GM12878 (cell line): Measurements from ENCODE around the gene P2RY11. TPM values are rescaled to one million over a fixed set of nuclear protein-coding genes. Genes with fewer than 3 reads are reported as not detected.

Experiments used
- ATAC-seq: fragments of 200-7000 bp; cut with Tn5 transposase; 3 replicates; pipeline ENCODE4 v1.9.1; 2020; ENCODE audit warnings: mild to moderate bottlenecking, moderate library complexity
- BruUV-seq: library from RNA; stranded (reverse); fragments of 400-500 nt; replicated peaks from 2 replicates; lab custom pipeline; 2021; lab: Mats Ljungman, UMichigan
- CTCF ChIA-PET: fragments of 300-600 bp; sonication (Branson Sonifier 250); formaldehyde crosslinking; extraction: SDS; loops from one replicate; lab custom pipeline; 2021; ENCODE audit warnings: inconsistent platforms; lab: Yijun Ruan, JAX
- POLR2A ChIA-PET: fragments of 350-600 bp; formaldehyde crosslinking; extraction: SDS; loops from one replicate; lab custom pipeline; 2021; ENCODE audit warnings: inconsistent platforms; lab: Charles Lee
- RAD21 ChIA-PET: fragments of 300-600 bp; sonication (Branson Sonifier 250); formaldehyde crosslinking; loops from one replicate; lab custom pipeline; 2023; ENCODE audit warnings: antibody characterized with exemption; ENCODE audit not compliant: unreplicated experiment; lab: Charles Lee
- SMC1A ChIA-PET: fragments of 300-600 bp; sonication (Branson Sonifier 250); formaldehyde crosslinking; loops from one replicate; lab custom pipeline; 2023; ENCODE audit not compliant: unreplicated experiment, uncharacterized antibody; lab: Charles Lee
- DNase-seq: peaks from one replicate; pipeline ENCODE4 v3.0.0-alpha.2; 2011; ENCODE audit warnings: low read depth, low spot score
- FAIRE-seq: peaks from 3 replicates; lab custom pipeline; 2011; peaks lifted over from hg19 to GRCh38; lab: Jason Lieb, UNC
- H2AFZ ChIP-seq: 2 replicates; pipeline ENCODE4 v1.6.0; 2011; ENCODE audit warnings: low read depth, low read length, control low read depth; ENCODE audit not compliant: control insufficient read depth
- H3K27ac ChIP-seq: 2 replicates; pipeline ENCODE4 v1.5.1; 2011; ENCODE audit warnings: control low read depth; ENCODE audit not compliant: control insufficient read depth, insufficient read depth
- H3K27me3 ChIP-seq, 2 experiments: replicated peaks in 1 of 2; 2 replicates each; pipeline versions ENCODE4 v1.6.0 to v1.6.1; 2011; ENCODE audit warnings: low read length in 1 of 2; ENCODE audit not compliant: control insufficient read depth in 2 of 2, insufficient read depth in 2 of 2
- H3K36me3 ChIP-seq, 2 experiments: 2 replicates each; pipeline ENCODE4 v1.5.1; 2011; ENCODE audit warnings: low read length in 1 of 2; ENCODE audit not compliant: control insufficient read depth in 2 of 2, insufficient read depth in 2 of 2
- H3K4me1 ChIP-seq: 2 replicates; pipeline ENCODE4 v1.6.1; 2011; ENCODE audit warnings: mild to moderate bottlenecking, low read length, moderate library complexity, mixed read lengths; ENCODE audit not compliant: control insufficient read depth, insufficient read depth
- H3K4me2 ChIP-seq: 2 replicates; pipeline ENCODE4 v1.6.0; 2011; ENCODE audit warnings: control low read depth; ENCODE audit not compliant: control insufficient read depth, insufficient read depth
- H3K4me3 ChIP-seq: fragments of 200-600 bp; sonication (generic); 2 replicates; pipeline ENCODE4 v1.5.1; 2016
- H3K79me2 ChIP-seq: 2 replicates; pipeline ENCODE4 v1.6.0; 2011; ENCODE audit warnings: low read length; ENCODE audit not compliant: control insufficient read depth, insufficient read depth
- H3K9ac ChIP-seq: 2 replicates; pipeline ENCODE4 v1.8.0; 2011; ENCODE audit warnings: low read length, control low read depth, mixed read lengths; ENCODE audit not compliant: control insufficient read depth, insufficient read depth
- H3K9me3 ChIP-seq: replicated peaks from 3 replicates; pipeline ENCODE4 v1.5.1; 2011; ENCODE audit warnings: mild to moderate bottlenecking, low read length; ENCODE audit not compliant: control insufficient read depth, insufficient read depth
- H4K20me1 ChIP-seq: 2 replicates; pipeline ENCODE4 v1.6.0; 2011; ENCODE audit not compliant: control insufficient read depth, insufficient read depth
- ATF7 ChIP-seq: fragments of 450-650 bp; IDR thresholded peaks from 2 replicates; pipeline ENCODE4 v1.6.1; 2016; ENCODE audit warnings: low read depth, mild to moderate bottlenecking
- CEBPZ ChIP-seq: fragments of 150-350 bp; IDR thresholded peaks from 2 replicates; pipeline ENCODE4 v1.6.1; 2016; ENCODE audit warnings: low read depth, low read length
- EED ChIP-seq: sonication (generic); IDR thresholded peaks from 2 replicates; pipeline ENCODE4 v1.6.1; 2016; ENCODE audit warnings: antibody characterized with exemption, low read depth
- EP300 ChIP-seq, 2 experiments: fragments of 150-350 bp in 1 of 2; IDR thresholded peaks; 2 replicates each; pipeline ENCODE4 v1.6.1; 2011 to 2012; ENCODE audit warnings: low read depth in 2 of 2, low read length in 2 of 2, borderline replicate concordance in 1 of 2, improper control_type of control experiment in 1 of 2, inconsistent platforms in 1 of 2; ENCODE audit not compliant: control insufficient read depth in 1 of 2
- ESRRA ChIP-seq: IDR thresholded peaks from 2 replicates; pipeline ENCODE4 v1.6.1; 2012; ENCODE audit warnings: mild to moderate bottlenecking, low read length, improper control_type of control experiment
- HDAC6 ChIP-seq: fragments of 200-600 bp; sonication (generic); IDR thresholded peaks from one replicate; pipeline ENCODE4 v1.8.0; 2017; ENCODE audit warnings: antibody characterized with exemption; ENCODE audit not compliant: unreplicated experiment
- JUNB ChIP-seq: IDR thresholded peaks from 2 replicates; pipeline ENCODE4 v1.6.1; 2016; ENCODE audit warnings: antibody characterized with exemption, mild to moderate bottlenecking
- NFIC ChIP-seq: IDR thresholded peaks from 2 replicates; pipeline ENCODE4 v1.6.1; 2012; ENCODE audit warnings: low read depth, mild to moderate bottlenecking, inconsistent platforms, low read length, moderate library complexity
- NR2F1 ChIP-seq: fragments of 450-650 bp; conservative IDR thresholded peaks from 2 replicates; pipeline ENCODE4 v1.6.1; 2017; ENCODE audit warnings: mild to moderate bottlenecking
- USF1 ChIP-seq: IDR thresholded peaks from 2 replicates; pipeline ENCODE4 v1.6.1; 2011; ENCODE audit warnings: borderline replicate concordance, low read depth, mild to moderate bottlenecking, moderate library complexity, mixed read lengths, low read length; ENCODE audit not compliant: insufficient read depth; ENCODE audit errors: extremely low read length
- ZBTB40 ChIP-seq: fragments of 450-650 bp; IDR thresholded peaks from 2 replicates; pipeline ENCODE4 v1.6.1; 2016; ENCODE audit warnings: mild to moderate bottlenecking, moderate library complexity, borderline replicate concordance
- WGBS: methylation state at CpG from one replicate; pipeline ENCODE4 v1.1.6; 2016; ENCODE audit warnings: low lambda C conversion rate; ENCODE audit not compliant: insufficient replicate concordance, insufficient coverage; ENCODE audit errors: missing lambda C conversion rate; 5-methylcytosine and 5-hydroxymethylcytosine counted together
- in situ Hi-C: fragments of 300-500 bp; cut with MboI; formaldehyde crosslinking; loops from 9 replicates; pipeline ENCODE4 v1.14.3; 2018; ENCODE audit warnings: mixed read lengths
- intact Hi-C: fragments of 100-400 bp; cut with micrococcal nuclease; formaldehyde crosslinking; loops from one replicate; pipeline ENCODE4 v1.14.2; 2022; ENCODE audit not compliant: unreplicated experiment
- polyA plus RNA-seq, 11 experiments: library from polyadenylated mRNA; depleted of rRNA in 4 of 11; unstranded in 6 of 11; stranded (reverse) in 5 of 11; fragments of >200 nt; fragmentation: Nextera tagmentation in 4 of 11; fragmentation: Illumina TruSeq in 1 of 11; extraction: Ambion mirVana in 4 of 11; extraction: Trizol in 1 of 11; gene quantifications; 1 replicate in 1 of 11; 2 replicates in 10 of 11; pipeline versions ENCODE4 v1.2.1 to v1.2.3, GENCODE V29; 2011 to 2016; ENCODE audit warnings: inconsistent platforms in 2 of 11, missing spikeins in 2 of 11, low read depth in 1 of 11
- total RNA-seq, 4 experiments: library from RNA; depleted of rRNA in 3 of 4; stranded (reverse); fragments of >200 nt in 3 of 4; fragmentation: Illumina TruSeq in 1 of 4; extraction: Trizol in 1 of 4; gene quantifications; 2 replicates each; pipeline versions ENCODE4 v1.2.1 to v1.2.3, GENCODE V29; 2013 to 2021

Gene P2RY11
- total and polyA plus RNA-seq, 10 of the 15 experiments (the other 5 are each of a cell fraction or from before 2014, with no cell fraction given) = 0.14 to 46.5 (median 7.6) TPM

- BruUV-seq = no TSS peak
- intact Hi-C loops = no loop called here
- RAD21 ChIA-PET = interaction anchor here (0.6 kb wide), 1 partner anchor 133 kb away, joined by 3 read pairs; no protein-coding TSS in a partner anchor
- TF ChIP-seq ATF7 = no peak
- no peak for TF ChIP-seq JUNB
- TF ChIP-seq CEBPZ = no peak
- no peak for TF ChIP-seq NR2F1
- TF ChIP-seq ESRRA = no peak
- no peak for TF ChIP-seq EED
- no peak for TF ChIP-seq USF1
- no peak for TF ChIP-seq ZBTB40
- no peak for TF ChIP-seq EP300 (IDR thresholded peaks at IDR 0.05; ENCODE audit: borderline replicate concordance in 1 of 2, control insufficient read depth in 1 of 2, low read depth in 2 of 2, low read length in 2 of 2)
- no peak for TF ChIP-seq NFIC
- no peak for TF ChIP-seq HDAC6
Measured at GRCh38 chr19:10142701-10143375, 31.3 kb downstream of the P2RY11 start.

More at GRCh38 chr19:10142701-10143375, 31.3 kb downstream of the P2RY11 start:
- Histone ChIP-seq H3K27ac (no peak overlapping the region), H3K4me2 (no peak overlapping the region), H3K27me3 (no peaks in the 10 kb centered on the region), H4K20me1 (no peaks in the 10 kb centered on the region), H3K4me3 (no peak overlapping the region), H3K9ac (no peak overlapping the region), H3K36me3 (peaks cover 60 to 70% of the 10 kb centered on the region in 2 experiments), H2AFZ (no peak overlapping the region), H3K9me3 (no peaks in the 10 kb centered on the region), H3K79me2 (no peaks in the 10 kb centered on the region), H3K4me1 (no peaks in the 10 kb centered on the region)
- no peak for ATAC-seq
- CTCF ChIA-PET = interaction anchor here (1.1 to 1.3 kb wide), 2 partner anchors 22 to 114 kb away, joined by 3 to 4 read pairs; no protein-coding TSS in a partner anchor
- in situ Hi-C loops = no loop called here
- no peak for DNase-seq
- no peak for FAIRE-seq
- 55% methylated on average over 13 of the region's 15 CpGs for WGBS
- SMC1A ChIA-PET = interaction anchor here (0.9 to 1.2 kb wide), 2 partner anchors 107 to 211 kb away, joined by 3 to 4 read pairs; no protein-coding TSS in a partner anchor
- POLR2A ChIA-PET = interaction anchor here (0.5 to 1.9 kb wide), 6 partner anchors 11 to 215 kb away, joined by 3 to 8 read pairs (median 4); no protein-coding TSS in a partner anchor
